GM20000 (cell line): ENCODE results near the gene SPEM2.

Experiments
- DNase-seq: peaks from one replicate; pipeline ENCODE4 v3.0.0; 2012; ENCODE audit warnings: low spot score
- CTCF ChIP-seq: IDR thresholded peaks from 2 replicates; pipeline ENCODE4 v1.5.1; 2012; ENCODE audit warnings: mild to moderate bottlenecking, control low read depth; ENCODE audit errors: extremely low read depth, missing control alignments

Gene SPEM2

GRCh38 chr17:7394452-7395191 lies 30.8 kb upstream of the SPEM2 start, which contains the start of gene PLSCR3:
TSS of gene PLSCR3 (minus strand) at chr17:7394525. CDS start at chr17:7394110, 415 bp downstream.
- DNase-seq, result peak; percentile 99
- no peak for TF ChIP-seq CTCF

GRCh38 chr17:7396147-7396546 lies 29.3 kb upstream of the SPEM2 start:
- no peak for TF ChIP-seq CTCF
- no peak for DNase-seq

GRCh38 chr17:7398612-7399011 lies 26.8 kb upstream of the SPEM2 start:
- DNase-seq, result no peak
- TF ChIP-seq CTCF, result no peak

GRCh38 chr17:7403043-7403726 lies 22.2 kb upstream of the SPEM2 start:
- DNase-seq, result no peak
- TF ChIP-seq CTCF, result no peak

GRCh38 chr17:7403727-7403976 lies 21.8 kb upstream of the SPEM2 start:
- TF ChIP-seq CTCF, result no peak
- DNase-seq, result no peak

GRCh38 chr17:7403977-7404736 lies 21.3 kb upstream of the SPEM2 start, which contains the start of gene TMEM256:
TSS of gene TMEM256 (minus strand) at chr17:7404097. CDS start at chr17:7404084, 13 bp downstream.
- DNase-seq, result peak; percentile 97
- no peak for TF ChIP-seq CTCF

- TF ChIP-seq CTCF, result no peak
- no peak for DNase-seq
Measured at GRCh38 chr17:7404737-7405349, 20.6 kb upstream of the SPEM2 start.
